Nucleus accumbens (tissue), 56 donors: ENCODE measurements around the gene DENND2D.

Experiments
- DNase-seq, 56 donors: peaks; one replicate each; lab custom pipeline; 2025; lab: John Stamatoyannopoulos, UW

DENND2D gene

GRCh38 chr1:111184663-111185062 lies 15.8 kb downstream of the DENND2D start:
- no peak for DNase-seq

- DNase-seq = no peak
These were observed 17.0 kb downstream of the DENND2D start for GRCh38 chr1:111183308-111184069.

GRCh38 chr1:111182052-111182451 lies 18.4 kb downstream of the DENND2D start:
- DNase-seq = no peak

GRCh38 chr1:111179968-111180533 lies 20.4 kb downstream of the DENND2D start:
- DNase-seq = no peak

GRCh38 chr1:111176678-111177077 lies 23.8 kb downstream of the DENND2D start:
- DNase-seq = no peak

GRCh38 chr1:111175349-111175748 lies 25.1 kb downstream of the DENND2D start:
- no peak for DNase-seq

GRCh38 chr1:111174070-111174469 lies 26.4 kb downstream of the DENND2D start:
- no peak for DNase-seq

GRCh38 chr1:111172463-111172862 lies 28.0 kb downstream of the DENND2D start:
- no peak for DNase-seq

GRCh38 chr1:111164151-111164550 lies 36.3 kb downstream of the DENND2D start:
- no peak for DNase-seq

GRCh38 chr1:111163363-111163762 lies 37.1 kb downstream of the DENND2D start:
- DNase-seq = no peak

GRCh38 chr1:111162488-111162880 lies 38.0 kb downstream of the DENND2D start:
- DNase-seq = no peak

GRCh38 chr1:111161843-111162487 lies 38.5 kb downstream of the DENND2D start:
- no peak for DNase-seq

- DNase-seq = no peak
These were observed 43.0 kb downstream of the DENND2D start for GRCh38 chr1:111157431-111157830.

GRCh38 chr1:111154021-111154999 lies 46.1 kb downstream of the DENND2D start:
- DNase-seq = no peak

GRCh38 chr1:111151838-111152237 lies 48.6 kb downstream of the DENND2D start:
- DNase-seq = no peak

GRCh38 chr1:111148376-111148881 lies 52.0 kb downstream of the DENND2D start:
- no peak for DNase-seq

- no peak for DNase-seq
These were observed 52.5 kb downstream of the DENND2D start for GRCh38 chr1:111147948-111148347.

GRCh38 chr1:111145963-111146768 lies 54.3 kb downstream of the DENND2D start:
- DNase-seq = no peak

- DNase-seq = no peak
These were observed 54.9 kb downstream of the DENND2D start for GRCh38 chr1:111145542-111145941.
